ENCODE results near the gene DNAJB14. TPM values are rescaled to one million over a fixed set of nuclear protein-coding genes. Genes with fewer than 3 reads are reported as not detected.

The DNAJB14 gene
- total RNA-seq, 1 experiment from 2014 or later: 41.0 TPM

DNA sequence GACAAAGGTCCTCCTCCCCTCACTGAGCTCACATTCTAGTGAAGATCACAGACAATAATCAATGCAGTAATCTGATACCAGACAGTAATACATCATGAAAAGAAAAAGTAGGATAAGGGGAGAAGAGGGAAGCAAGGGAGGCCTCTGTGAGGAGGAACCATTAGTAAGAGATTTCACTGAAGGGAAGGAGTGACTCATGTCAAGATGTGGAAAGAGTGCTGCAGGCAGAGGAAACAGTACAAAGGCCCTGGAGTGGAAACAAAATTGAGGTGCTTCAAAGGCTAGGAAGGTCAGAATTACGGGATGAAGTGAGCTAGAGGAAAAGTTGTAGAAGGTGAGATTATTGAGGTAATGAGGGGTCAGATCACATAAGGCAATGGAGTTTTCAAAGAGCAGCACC is 90.3 kb downstream of the DNAJB14 start:
- WGBS (ENCODE audit: extremely low coverage, insufficient read length, low lambda C conversion rate): 100% methylated on average over 1 of the region's 1 CpG

More for the DNA sequence above, 90.3 kb downstream of the DNAJB14 start:
- Histone ChIP-seq H2BK20ac (ENCODE audit: low read depth, low read length, poor library complexity, severe bottlenecking) (no peak overlapping the region), H2BK12ac (ENCODE audit: insufficient read length, low read depth, low read length) (no peak overlapping the region), H3K18ac (ENCODE audit: insufficient read length, low read depth, low read length) (no peak overlapping the region), H3K9ac (ENCODE audit: extremely low read depth, insufficient read length, low read length) (no peak overlapping the region), H2BK120ac (ENCODE audit: low read depth, low read length, poor library complexity, severe bottlenecking) (no peak overlapping the region), H2BK5ac (ENCODE audit: insufficient read length, low read length) (no peak overlapping the region), H3K56ac (ENCODE audit: insufficient read length, low read depth, low read length) (no peak overlapping the region), H4K5ac (ENCODE audit: insufficient read length, low read depth, low read length) (no peak overlapping the region), H3K79me2 (ENCODE audit: insufficient read depth, low read length) (no peaks in the 10 kb centered on the region), H2BK15ac (ENCODE audit: low read depth, low read length) (no peak overlapping the region), H3T11ph (ENCODE audit: low read length) (no peak overlapping the region), H3K4me1 (ENCODE audit: insufficient read depth, low read length) (no peaks in the 10 kb centered on the region), H3K23me2 (ENCODE audit: insufficient read length, low read depth, low read length, poor library complexity, severe bottlenecking) (no peaks in the 10 kb centered on the region), H2AFZ (ENCODE audit: low read length) (no peak overlapping the region), H3K14ac (ENCODE audit: insufficient read depth, low read length) (no peak overlapping the region), H3K4me2 (ENCODE audit: insufficient read depth, insufficient read length, low read length) (no peak overlapping the region), H3K9me3 (ENCODE audit: control insufficient read depth, low read depth, low read length) (no peaks in the 10 kb centered on the region), H2AK5ac (ENCODE audit: insufficient read length, low read length) (no peak overlapping the region), H4K91ac (ENCODE audit: insufficient read length, low read depth, low read length) (no peak overlapping the region), H3K27me3 (ENCODE audit: insufficient read depth, low read length) (no peaks in the 10 kb centered on the region), H3K23ac (ENCODE audit: insufficient read length, low read depth, low read length) (no peak overlapping the region), H4K8ac (replicated peaks; ENCODE audit: insufficient read length, low read depth, low read length) (no peak overlapping the region), H3K4ac (ENCODE audit: low read depth, low read length) (no peak overlapping the region), H3K79me1 (ENCODE audit: insufficient read depth, low read depth, low read length, poor library complexity, severe bottlenecking) (no peaks in the 10 kb centered on the region), H4K20me1 (ENCODE audit: control insufficient read depth, insufficient read depth, insufficient read length) (no peaks in the 10 kb centered on the region), H3K27ac (ENCODE audit: insufficient read length, low read depth, low read length) (no peak overlapping the region)
- Mint-ChIP-seq H3K4me1 (peaks cover 7 to 11% of the 10 kb centered on the region in 2 experiments), H3K27me3 (ENCODE audit: low read depth) (no peaks in the 10 kb centered on the region; the same call in 1 of the 2 replicates), H3K9me3 (no peaks in the 10 kb centered on the region; a peak in 1 of 5 replicates), H3K27ac (no peak overlapping the region), H3K4me3 (no peak overlapping the region), H3K36me3 (ENCODE audit: insufficient read depth in 1 of 3, low read depth in 3 of 3) (no peaks in the 10 kb centered on the region)
- DNase-seq: no peak
- no peak for TF ChIP-seq CTCF (conservative IDR thresholded peaks at IDR 0.05)
